ENCODE data around the gene THSD7B.

THSD7B gene

DNA sequence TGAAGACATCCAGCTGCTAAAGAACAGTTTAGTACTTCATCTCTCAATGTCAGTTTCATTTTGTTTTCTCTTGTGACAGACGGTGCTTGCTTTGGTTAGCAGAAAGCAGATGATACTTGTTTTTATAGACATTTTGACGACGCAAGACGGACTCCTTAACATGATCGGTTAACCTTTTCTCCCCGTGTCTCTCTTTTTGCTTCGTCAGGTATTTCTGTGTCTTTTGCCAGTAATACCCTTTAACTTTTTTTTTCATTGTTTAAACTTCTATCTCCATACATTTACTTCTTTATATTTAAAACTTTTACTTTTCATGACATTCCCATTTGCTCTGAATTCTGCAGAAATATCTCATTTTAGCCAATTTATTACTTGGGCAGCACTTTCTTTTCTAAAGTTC, 57.9 kb downstream of the THSD7B start:
- no peak for DNase-seq

DNA sequence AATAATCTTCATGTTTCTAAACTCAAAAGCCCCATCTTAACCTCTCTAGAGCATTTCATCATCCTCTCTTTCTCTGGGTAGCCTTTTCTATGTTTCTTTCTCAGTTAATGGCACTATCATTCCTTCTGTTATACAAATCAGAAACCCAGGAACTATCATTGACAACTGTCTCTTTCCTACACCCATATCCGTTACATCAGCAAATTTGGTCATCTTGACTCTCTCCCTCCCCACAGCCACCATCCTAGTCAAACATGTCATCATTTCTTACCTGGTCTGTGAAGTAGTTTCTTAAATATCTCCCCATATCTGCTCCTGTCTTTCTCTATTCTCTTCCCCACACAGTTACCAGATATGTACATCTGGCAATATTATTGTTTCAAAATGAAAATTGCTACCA, 62.8 kb downstream of the THSD7B start:
- DNase-seq: no peak

DNA sequence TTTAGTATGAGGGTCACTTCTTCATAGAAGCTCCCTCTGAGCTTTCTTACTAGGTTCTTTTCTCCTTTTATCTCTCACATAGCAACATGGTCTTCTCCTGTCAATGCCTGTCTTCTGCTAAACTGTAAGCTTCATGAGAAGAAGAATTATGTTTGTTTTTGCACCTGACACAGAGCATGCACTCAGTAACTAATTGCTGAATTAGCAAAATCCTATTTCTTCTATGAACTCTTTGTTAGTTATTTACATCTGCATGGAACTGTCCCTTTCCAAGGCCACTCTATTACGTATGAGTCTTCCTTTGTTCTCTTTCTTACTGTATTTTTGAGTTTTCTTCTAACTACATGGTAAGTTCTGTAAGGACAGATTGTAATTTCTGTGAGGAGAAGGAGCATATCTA, 63.4 kb downstream of the THSD7B start:
- DNase-seq: no peak

DNA sequence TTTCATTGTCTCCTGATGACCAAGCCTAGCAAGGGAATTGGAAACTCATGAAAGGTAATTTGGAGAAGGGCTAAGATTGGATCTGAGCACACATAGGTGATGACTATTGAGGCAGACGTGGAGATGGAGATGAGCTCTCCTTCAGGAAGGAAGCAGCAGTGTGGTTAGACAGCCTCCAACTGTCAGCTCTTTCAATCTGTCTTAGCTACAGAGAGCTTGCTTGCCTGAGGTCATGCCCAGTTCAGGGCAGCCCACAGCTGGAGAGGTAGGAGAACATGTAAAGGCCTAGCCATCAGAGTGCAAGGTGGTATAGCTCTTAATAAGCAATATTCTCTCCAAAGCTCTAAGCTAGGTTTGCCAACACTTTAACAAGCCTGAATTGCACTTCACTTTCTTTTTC, 79.2 kb downstream of the THSD7B start:
- no peak for DNase-seq

DNA sequence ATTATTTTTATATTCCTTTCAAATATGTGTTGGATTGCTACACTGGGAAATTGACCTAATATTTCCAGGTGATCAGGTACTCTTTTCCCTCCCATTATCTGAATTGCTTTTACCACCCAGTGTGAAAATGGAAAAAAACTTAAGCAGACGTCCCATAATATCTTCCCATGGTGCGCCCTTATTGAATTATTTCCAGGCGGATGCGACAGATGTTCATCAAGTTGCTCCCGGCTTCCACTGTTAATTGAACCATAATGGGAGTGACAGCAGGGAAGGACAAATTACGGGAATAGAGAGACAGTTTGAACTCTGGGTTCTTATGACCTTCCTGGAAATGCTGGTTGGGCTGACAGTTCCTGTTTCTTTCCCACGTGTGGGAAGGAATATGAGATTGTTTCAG, 93.3 kb downstream of the THSD7B start:
- DNase-seq: no peak

DNA sequence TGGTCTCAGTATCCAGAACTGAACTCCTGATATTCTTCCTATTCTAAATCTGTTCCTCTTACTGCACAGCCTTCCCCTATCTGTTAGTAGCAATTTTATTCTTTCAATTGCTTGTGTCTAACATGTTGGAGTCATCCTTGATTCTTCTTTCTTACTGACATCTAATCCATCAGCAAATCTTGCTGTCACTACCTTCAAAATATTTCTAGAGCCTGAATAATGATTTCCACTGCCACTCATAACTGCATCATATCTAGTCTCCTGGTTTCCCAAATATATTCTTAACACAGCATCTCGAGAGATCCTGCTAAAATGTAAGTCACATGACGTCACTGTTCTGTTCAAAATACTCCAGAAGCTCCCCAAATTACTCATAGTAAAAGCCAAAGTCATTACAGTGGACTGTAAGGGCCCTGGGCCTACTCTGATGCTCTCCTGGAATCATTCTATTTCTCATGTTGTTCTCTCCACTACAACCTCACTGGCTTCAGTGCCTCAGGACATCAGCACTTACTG, 95.2 kb downstream of the THSD7B start:
- no peak for DNase-seq

DNA sequence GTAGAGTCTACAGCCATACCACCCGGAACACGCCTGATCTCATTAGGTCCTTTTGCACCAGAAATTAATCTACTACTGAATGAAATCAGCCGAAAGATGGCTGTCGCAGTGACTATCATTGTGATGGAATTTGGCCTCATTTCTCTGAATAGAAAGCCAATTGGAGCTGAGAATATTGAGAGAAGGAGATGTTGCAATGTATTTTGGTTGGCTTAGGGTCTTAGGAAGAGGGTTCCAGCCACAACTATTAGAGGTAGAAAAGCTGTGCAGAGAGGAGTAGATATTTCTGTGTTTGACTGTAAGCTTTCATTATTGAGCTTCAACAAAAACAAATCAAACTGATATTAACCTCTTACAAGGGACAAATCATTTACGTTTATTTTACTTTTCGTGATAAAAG, 98.1 kb downstream of the THSD7B start:
- no peak for DNase-seq

DNA sequence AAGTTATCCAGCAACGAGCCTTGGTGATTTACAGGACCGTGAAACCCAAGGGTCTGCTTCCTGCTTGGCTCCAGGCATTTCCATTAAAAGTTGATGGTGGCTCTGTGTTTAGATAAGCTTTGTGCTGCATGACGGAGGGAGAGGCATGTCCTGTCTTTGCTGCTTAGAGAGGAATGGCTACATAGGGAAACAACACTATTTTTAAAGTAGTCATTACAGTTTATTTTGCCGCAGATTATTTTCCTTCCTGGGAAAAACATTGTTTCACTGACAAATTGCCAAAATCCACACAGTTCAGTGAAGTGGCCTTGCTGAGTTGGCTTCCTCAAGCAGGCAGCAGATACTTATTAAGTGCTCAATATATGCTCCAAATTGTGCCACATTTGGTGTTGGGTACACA, 98.5 kb downstream of the THSD7B start:
- no peak for DNase-seq

DNA sequence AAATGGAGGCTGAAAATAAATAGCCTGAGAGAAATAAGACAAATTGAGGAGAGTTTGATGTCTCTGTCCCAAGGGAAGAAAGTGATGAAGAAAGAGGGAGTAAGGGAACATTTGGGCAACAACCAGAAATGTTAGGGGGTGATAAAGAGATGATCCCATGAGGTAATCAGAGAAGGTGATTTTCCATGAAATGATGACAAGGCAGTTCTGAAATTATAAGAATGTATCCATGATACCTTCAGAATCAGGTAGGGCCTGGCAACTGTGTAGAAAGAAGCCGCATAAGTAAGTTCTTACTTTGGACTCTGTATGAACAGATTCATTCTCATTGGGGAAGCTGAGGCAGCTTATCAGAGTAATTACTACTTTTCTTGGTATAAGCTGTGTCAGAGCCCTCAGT, 106.1 kb downstream of the THSD7B start:
- DNase-seq: no peak

DNA sequence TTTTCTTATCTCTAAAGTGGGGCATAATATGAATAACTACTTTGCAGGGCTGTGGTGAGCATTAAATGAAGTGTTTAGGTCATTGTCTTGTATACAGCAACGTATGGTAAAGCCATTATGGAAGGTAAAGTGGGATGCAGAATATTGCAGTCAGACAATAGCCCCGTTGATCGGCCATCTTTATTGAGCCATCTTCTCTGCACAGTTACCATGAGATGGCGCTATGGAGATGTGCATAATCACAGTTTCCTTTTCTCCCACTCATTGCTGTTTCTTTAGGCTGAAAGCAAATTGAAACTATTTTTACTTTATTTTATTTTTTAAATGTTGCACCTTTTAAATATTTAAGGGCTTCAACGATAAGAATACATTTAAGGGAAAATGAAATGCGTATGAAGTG, 108.9 kb downstream of the THSD7B start:
- DNase-seq: no peak

DNA sequence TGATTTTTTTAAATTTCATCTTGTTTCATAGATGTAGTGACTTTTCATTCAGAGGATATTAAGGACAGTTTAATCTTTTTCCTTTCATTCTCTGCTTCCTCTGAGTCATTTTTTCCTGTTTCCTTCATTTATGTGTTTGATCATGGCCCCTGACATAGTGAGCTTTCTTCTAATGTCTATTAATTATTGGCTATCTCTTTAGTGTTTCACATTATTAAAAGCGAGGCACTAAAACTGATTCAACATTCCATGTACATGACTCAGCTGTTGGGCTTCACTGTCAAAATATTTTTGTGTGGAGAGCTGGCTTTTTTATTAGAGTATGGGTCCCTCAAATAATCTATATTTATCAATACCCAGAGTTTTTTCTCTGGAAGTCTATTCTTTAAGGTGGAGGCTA, 125.8 kb downstream of the THSD7B start:
- no peak for DNase-seq

DNA sequence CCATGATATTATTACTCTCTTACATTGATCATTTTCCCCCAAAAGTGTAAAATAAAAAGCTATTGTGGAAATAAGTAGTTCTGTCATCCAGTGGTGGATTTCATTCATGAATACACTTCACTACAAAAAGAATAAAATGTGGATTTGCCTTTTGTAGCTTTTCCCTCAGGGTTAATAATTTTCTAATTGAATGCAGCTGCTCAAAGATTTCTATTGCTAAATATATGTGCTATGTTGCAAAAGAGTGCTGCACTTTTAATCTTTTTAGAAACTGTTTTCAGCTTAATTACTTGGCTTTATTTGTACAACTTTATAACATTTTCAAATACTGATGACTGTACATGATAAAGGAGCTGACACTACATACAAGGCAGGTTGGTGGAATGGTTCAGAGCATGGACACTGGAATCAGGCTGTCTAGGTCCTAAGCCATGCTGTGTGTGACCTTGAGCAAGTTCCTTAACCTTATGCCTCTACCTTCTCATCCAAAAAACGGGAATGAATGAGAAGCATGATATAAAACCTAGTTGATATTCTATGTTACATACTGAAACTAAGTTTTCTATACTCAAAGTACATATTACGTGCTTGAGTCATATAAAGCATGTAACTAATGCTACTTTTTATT, 128.8 kb downstream of the THSD7B start:
- no peak for DNase-seq

DNA sequence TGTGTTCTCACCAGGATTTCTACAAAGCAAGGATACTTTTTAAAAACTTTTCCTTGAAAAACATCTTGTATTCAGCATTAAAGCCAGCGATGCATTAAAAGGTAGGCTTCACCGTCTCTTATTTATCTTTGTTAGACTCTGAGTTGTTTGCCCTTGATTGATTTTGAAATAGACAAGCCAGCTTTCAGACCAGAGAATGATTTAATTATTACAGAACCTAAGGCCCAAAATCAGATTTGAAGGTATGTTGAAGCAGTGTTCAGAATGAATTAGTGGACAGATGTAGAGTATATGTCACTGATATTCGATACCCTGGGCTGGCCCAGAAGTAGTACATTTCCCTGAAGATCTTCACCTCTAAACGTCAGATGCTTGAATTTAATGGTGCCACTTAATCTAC, 136.4 kb downstream of the THSD7B start:
- no peak for DNase-seq

DNA sequence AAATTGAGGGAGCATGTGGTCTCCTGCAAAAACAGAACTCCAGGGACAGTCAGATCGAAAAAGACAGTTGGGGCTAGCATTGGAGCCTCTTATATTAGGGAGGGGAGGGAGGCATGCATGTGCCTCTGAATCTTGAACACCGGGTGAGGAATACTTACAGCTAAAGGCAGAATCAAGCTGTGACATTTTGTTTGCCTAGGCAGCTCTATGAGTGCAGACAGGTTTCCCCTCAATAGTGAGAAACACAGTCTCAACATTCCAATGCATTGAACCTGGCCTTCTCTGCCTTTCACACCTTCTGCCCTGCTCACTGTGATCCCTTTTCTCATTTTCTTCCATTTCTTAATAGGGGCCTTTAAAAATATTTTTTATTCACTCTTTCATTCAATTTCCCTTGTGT, 140.4 kb downstream of the THSD7B start:
- no peak for DNase-seq

DNA sequence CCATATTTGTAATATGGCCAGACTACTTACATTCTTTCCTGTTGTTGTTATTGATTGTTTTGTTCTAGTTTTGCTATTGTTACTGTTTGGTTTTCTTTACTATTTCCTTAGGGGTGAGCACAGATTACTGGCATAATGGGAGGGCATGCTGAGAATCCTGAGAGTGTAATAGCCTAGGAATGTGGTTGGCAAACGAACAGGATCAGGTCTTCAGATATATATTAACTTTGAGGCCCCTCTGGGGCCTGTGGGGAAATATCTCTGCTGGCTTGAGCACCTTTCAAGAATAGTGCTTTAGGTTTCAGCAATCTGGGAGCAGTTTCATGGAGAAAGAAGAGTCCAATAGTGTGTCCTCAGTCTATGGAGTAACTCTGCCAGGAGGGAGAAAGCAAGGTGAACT, 144.4 kb downstream of the THSD7B start:
- DNase-seq: no peak

DNA sequence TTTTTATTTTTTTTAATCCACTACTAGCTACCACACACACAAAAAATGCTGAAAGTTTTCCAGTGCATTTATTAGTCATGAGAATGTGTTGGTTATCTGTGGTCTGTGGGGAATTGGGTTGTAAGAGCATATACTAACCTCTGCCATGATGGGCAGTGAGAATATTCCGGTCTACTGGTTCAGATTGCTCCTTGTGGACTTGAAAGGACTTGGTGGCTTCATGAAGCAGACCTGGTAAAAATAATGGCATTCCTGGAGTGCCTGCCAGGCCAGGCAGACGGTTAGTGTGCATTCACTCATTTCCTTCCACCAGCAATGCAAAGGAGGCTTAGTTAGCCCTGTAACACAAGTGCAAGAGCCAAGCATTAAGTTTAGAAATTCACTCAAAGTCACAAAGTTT, 150.8 kb downstream of the THSD7B start:
- no peak for DNase-seq

DNA sequence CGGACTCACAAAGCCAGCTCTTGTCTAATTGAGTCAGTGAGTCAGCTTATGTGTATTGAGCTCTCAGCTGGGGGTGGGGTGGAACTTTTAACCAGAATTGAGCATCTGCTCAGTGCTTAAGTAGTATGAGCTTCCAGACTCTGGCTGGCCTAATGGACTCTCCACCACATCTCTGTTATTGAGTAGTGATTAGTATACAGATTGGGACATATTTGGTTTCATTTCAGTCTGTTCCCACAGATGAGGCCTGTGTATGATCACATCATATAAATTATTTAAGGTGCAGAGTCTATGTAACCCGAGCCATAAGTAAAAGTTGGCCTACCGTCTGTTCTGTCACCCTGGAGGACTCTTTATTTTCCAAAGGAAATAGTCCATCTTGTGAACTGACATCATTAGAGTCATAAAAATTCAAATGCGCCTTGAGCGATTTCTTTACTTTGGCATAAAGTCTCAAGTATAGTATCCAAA, 152.1 kb downstream of the THSD7B start:
- DNase-seq: no peak

DNA sequence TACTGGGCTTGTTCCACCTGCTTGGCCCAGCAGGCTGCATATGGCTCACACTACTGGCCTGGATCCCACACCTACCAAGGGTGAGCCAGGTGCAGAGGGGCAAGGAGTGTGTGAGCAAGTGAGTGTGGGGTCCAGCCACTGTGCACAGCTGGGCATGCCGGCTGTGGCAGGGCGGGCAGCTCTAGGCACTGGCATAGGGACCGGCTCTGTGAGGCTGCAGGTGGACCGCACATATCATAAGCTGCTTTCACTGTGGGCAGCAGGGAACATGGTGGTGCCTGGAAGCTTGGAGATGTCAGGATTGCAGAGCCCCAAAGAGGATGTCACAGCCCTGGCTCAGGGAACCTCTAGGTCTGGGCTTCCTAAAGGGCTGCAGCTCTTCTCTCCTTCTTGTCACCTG, 154.3 kb downstream of the THSD7B start:
- no peak for DNase-seq

DNA sequence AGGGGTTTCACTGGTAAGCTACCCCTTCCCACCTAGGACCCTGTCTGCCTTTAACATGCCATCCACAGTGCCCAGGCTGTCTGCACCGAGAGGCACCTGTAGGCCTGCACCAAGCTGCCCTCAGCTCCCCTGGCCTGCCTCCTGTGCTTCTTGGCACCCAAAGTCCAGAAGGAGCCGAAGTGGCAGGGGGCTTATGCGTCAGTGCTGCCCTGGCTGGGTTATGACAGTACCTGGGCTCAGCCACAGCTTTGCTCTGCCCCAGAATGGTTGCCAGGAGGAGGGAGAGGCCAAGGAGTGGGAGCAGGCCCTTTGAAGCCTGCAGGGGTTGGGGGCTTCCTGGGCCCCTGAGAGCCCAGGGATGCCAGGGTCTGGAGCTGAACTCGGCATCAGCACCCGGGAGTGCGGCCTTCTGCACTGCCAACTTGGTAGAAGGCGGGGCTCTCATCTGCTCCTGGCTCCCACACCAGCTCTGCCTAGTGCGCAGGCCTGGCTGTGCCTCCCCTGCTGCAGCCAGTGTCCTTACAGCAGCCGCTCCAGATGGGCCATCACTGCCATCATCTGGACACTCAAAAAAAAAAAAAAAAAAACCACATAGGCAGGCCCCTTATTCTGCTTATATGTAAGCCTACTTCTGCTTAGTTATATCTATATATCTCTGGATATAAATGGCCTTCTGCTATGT, 155.4 kb downstream of the THSD7B start:
- DNase-seq: peak in 3 of 14 donors; percentile 1 to 18 (median 2)

DNA sequence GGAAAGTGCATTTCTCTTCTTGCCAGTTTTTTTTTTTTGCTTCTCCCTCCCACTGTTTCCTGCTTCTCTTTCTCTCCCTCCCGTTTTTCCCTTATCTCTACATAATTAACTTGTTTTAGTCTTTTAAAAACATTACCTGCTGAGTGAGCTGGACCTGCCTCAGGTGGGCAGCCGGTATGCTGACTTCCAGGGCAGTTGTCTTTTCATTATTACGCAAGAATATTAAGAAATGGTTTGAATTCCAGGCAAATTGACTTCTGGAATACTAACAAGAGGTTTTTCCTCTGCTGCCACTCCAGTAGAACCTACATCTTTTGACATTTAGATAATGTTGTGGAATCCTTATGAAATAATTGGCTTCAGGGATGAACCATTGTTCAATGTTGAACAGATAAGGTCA, 161.8 kb downstream of the THSD7B start:
- DNase-seq: no peak

DNA sequence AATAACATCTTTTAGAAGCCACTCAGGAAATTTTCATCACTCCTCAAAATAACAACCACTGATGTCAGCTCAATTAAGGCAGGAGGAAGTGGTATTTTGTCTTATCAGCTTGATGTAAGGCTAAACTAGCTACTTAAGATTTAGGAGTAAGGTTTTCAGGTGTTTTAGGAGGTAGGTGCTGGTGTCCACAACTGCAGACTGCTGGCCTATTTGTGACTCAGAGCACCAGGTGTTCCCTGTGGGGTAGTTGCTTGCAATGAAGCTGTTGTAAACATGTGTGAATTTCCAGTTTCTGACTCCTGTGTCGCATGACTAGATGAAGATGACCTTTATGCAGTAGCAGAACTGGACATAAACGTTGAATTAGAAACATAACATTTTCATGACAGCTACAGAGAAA, 164.2 kb downstream of the THSD7B start:
- DNase-seq: no peak

DNA sequence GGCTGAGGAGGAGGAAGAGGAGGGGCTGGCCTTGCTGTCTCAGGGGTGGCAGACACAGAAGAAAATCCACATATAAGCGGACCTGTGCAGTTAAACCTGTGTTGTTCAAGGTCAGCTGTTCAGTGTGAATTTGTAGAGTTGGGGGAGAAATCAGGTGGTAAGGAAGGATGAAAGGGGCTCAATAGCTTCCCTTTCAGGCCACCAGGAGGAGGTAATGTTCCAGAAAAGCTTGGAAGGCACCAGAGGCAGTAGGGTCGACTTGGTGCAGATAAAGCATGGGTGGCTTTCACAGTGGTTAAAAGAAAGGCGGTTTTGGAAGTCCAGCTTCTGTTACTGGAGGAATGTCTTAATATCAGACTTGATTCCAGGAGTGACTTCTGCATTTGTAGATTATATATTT, 167.4 kb downstream of the THSD7B start:
- DNase-seq: no peak

DNA sequence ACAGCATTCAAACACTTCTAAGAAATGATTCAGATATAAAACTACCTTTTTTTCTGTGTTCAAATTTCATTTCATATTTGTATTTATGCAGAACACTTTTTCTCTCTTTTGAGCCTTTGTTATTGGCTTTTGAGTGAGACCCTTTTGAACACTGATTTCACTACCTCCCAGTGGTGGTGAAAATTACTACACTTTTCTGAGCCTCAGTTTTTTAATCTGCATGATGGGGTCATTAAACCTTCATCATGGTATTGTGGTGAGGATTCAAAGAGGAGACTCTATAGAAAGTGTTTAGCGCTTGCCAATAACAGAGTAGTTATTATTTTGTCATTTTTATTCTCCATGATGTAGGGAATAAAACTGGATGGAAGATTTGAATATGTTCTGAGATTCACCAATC, 169.8 kb downstream of the THSD7B start:
- DNase-seq: no peak

DNA sequence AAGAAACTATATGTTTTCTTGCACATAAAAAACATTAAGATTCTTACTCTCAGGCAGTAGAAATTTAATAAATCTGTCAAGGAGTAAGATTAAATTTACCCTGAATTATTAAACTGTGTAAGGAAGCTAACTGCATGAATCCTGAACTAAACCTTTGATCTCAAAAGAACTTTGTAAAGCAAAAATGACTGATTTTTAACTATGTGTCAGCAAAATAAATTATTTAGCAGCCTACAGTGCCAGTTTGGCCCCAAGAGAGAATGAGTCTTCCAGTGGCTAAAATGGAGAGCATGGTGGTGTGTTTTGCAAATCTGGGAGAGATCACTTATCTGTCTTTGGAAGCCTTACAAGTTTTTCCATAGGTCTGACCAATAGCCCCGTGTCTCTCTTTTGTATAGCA, 190.7 kb downstream of the THSD7B start:
- DNase-seq: no peak

DNA sequence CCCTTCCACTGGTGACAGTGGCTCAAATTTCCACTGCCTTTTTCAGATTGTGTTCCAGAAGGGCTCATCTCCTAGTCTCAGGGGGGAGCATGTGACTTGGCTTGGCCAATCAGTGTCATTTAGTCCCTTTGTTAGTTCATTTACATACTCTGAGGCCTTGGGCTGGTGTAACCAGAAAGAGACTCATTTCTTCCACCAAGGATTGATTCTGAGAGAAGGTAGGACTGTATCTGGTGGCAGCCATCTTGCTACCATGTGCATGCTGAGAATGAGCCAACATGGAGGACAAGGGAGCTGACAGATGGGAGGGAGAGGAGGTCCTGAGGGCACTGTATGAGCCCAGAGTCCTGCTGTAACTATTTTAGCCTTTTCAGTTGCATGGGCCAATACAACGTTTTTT, 191.7 kb downstream of the THSD7B start:
- DNase-seq: no peak

Measured in C1 segment of cervical spinal cord (tissue), 14 donors.